HG02678 (cell line): ENCODE results near the gene CFAP45.
A peak's percentile ranks its signal among the peaks of the same experiment; 100 is the strongest.

Experiments
- ATAC-seq: cut with Tn5 transposase; IDR thresholded peaks from one replicate; pipeline ENCODE4 v1.9.1; 2021; ENCODE audit warnings: mild to moderate bottlenecking, moderate library complexity; ENCODE audit not compliant: unreplicated experiment

Gene CFAP45, protein sequence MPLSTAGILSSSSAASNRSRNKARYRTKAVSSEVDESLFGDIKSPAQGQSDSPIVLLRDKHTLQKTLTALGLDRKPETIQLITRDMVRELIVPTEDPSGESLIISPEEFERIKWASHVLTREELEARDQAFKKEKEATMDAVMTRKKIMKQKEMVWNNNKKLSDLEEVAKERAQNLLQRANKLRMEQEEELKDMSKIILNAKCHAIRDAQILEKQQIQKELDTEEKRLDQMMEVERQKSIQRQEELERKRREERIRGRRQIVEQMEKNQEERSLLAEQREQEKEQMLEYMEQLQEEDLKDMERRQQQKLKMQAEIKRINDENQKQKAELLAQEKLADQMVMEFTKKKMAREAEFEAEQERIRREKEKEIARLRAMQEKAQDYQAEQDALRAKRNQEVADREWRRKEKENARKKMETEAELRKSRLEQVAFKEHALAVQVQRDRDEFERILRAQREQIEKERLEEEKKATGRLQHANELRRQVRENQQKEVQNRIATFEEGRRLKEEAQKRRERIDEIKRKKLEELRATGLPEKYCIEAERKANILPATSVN

DNA sequence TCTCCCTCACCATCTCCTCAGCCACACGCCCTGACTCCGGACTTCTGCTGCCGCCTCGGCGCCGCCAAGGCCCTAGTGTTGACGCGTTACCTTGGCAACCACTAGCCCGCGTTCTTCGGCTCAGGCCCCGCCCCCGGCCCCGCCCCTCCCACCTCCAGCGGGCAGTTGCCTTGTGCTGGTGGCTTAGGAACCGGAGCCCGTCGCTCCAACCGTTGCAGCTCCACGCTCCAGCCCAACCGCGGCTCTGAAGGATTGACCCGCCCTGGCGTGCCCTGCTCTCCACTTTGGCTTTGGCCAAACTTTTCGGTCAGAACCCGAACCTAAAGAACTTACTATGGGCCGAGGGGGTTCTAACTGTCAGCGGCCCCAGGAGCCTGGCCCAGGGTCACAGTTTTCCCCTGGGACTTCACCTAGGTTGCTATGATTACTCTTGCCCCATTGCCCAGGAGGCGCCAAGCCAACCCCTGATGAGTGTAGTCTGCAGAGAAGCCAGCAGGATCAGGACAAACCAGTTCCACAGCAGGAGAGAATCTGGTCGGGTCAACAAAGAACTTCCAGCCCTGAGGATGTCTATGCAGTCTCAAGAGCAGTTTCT is at the start of gene CFAP45:
CFAP45 (minus strand) TSS at position 80 of the 595 bp plus-strand sequence; CDS start at position 13, 67 bp downstream.
- no peak for ATAC-seq

DNA sequence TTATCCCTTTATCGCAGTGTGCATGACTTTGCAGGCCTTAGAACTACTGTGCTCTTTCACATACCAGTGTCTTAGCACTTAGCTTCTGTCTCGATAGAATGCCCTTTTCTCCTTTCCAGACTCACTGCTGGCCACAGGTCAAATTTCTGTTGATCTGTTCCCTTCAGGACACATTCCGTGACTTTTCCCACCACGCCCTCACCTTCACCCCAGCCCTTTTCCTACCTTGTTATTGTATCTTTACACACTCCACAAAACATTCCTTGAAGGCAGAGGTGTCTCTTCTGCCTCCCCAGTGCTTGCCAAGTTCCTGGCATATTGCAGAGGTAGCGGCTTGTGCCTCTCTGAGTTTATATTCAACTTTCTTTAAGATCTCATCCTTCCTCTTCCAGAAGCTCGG is 49.2 kb upstream of the CFAP45 start:
- ATAC-seq, result no peak

DNA sequence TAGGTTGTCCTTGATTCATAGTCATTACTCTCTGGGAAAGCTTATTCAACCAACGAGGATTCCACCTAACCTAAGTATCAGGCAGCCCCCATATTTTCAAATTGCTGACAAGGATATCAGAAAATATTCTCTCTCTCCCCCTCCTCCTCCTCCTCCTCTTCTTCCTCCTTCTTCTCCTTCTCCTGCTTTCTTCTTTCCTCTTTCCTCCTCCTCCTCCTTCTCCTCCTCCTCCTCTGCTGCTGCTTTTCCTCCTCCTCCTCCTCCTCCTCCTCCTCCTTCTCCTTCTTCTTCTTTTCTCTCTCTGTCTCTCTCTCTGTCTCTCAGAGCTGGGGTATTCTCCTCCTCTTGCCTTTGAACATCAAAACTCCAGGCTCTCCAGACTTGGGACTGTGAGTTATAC is 48.0 kb upstream of the CFAP45 start:
- no peak for ATAC-seq

DNA sequence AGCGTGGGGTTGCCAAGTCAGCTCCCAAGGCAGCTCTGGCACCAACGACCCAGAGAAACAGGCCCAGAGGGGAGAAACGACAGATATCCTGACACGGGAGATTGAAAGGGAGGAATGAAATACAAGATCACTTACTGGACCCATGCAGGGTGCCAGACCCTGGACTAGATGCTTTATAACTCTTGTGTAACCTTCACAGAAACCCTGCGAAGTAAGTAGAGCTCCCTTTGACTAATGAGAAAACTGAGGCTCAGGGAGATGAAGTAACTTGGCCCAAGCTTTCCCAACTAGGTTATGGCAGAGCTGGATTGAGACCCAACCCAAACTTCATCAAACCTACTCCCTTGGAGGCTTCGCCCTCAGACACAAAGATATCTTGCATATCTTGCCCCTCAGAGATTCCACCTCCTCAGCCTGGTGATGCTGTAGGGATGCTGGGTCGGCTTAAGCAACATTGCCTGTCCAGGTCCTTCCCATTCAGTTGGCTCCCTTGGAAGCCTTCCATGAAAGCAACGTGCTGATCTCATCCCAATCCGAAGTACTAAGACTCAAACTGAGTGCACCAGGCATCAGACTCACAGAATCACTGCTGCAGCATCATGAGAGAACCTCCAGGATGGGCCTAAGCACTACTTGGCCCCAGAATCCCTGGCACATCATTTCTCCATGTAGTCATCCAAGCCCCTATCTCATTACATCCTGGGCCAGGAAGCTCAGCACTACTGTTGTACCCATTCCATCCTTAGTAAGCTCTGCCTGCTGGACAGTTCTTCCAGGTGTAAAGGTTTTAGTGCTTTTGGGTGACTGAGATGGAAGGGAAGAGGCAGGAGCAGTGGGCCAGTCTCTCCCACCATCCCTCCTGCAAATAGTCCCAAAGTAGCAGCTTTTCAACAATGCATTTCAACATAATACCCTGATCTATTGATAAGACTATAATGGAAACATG is 46.5 kb upstream of the CFAP45 start:
- no peak for ATAC-seq

- peak; percentile 75 for ATAC-seq
These were observed 45.7 kb upstream of the CFAP45 start, which contains the start of gene IGSF9 for GRCh38 chr1:159945483-159946241. TSS of gene IGSF9 (minus strand) at chr1:159945613. CDS start at chr1:159943454, 2,159 bp downstream.

GRCh38 chr1:159944623-159945455 is 44.9 kb upstream of the CFAP45 start:
- ATAC-seq, result no peak

DNA sequence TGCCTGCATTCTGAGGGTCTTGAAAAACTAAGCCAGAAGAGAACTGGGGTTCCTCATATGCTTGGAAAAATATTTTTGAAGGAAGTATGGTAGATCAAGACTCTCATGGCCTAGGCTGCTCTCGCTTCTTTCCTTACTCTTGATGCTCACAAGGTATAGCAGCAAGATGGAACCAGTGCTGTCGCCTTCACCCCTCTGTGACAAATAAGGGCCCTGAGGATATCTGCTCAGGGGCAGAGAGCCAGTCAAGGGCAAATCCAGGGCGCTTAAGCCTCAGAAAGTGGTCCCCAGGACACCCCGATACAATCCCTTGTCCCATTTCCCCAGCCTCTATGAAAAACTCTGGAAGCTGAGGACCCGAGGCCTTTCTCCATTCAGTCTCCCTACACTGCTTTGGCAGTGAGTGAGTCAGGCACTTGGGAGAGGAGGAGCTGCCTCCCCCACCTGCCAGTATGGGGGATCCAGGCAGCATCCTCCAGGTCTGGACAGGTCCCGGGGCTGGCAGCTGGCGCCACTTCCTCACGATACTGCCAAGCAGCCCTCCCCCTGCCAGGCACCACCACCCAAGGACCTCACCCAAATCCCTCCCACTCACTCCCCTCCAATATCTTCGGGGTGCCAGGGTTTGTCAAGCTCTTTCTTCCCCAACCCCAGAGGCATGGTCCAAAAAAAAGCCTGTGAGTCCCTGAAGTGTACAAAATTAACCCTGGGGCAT is 44.1 kb upstream of the CFAP45 start:
- ATAC-seq, result no peak

GRCh38 chr1:159943278-159943640 is 43.3 kb upstream of the CFAP45 start:
- ATAC-seq, result no peak

- no peak for ATAC-seq
These were observed 42.8 kb upstream of the CFAP45 start for GRCh38 chr1:159942632-159943277.

- no peak for ATAC-seq
These were observed 41.9 kb upstream of the CFAP45 start for GRCh38 chr1:159941591-159942560.

- no peak for ATAC-seq
These were observed 41.2 kb upstream of the CFAP45 start for GRCh38 chr1:159941141-159941540.

GRCh38 chr1:159940006-159940620 is 40.1 kb upstream of the CFAP45 start:
- no peak for ATAC-seq

DNA sequence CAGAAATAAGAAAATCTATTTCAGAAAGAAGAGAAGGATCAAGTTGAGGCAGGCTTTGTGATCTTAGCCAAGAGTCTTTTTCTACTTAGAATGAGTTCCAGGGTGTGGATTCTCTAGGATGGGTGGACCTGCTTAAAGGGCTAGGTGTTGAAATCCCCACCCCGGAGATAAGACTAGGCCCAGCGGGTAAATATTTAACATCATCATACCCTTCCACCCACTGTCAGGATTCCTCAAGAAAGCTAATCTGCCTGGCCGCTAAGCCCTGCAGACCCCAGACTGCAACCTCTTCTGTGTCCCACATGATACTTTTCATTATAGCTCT is 39.7 kb upstream of the CFAP45 start:
- ATAC-seq, result no peak

GRCh38 chr1:159938905-159939677 is 39.1 kb upstream of the CFAP45 start:
- ATAC-seq, result no peak

DNA sequence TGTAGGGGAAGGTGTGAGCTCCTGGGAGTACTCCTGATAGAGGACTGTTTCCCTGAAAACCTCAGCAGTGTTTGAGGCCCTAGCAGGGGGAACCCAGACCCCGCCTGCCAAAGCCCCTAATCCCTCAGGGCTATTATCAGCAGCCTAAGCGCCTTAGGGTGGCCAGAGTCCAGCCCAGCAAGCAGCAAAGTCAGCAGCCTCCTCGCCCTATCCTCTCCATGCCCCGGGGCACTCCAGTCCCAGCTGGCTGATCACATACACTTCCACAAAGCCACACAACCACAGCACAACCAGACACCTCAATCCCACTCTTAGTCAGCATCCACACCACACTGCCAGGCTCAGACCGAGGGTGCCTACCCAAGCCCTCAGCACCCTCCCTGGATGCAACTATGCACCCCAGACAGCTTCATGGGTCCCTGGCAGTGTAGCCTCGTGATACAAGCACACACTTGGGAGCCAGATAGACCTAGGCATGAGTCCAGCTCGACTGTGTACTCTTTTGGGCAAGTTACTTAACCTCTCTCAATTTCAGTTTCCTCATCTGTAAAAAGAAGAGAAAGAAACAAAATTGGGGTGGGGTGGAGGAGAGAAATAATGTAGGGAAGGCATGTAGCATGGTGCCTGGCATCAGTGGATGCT is 38.4 kb upstream of the CFAP45 start:
- no peak for ATAC-seq
